Endodermal cell (in vitro differentiated cells): ENCODE results near the gene SRR. TPM values are rescaled to one million over a fixed set of nuclear protein-coding genes. Genes with fewer than 3 reads are reported as not detected.

Experiments
- DNase-seq: peaks from one replicate; pipeline ENCODE4 v3.0.0-alpha.2; 2017
- H3K27ac ChIP-seq: 2 replicates; pipeline ENCODE4 v1.5.1; 2013; ENCODE audit warnings: mild to moderate bottlenecking, low read depth, low read length, moderate library complexity
- H3K27me3 ChIP-seq: 2 replicates; pipeline ENCODE4 v1.6.1; 2013; ENCODE audit warnings: mild to moderate bottlenecking, low read length, moderate library complexity; ENCODE audit not compliant: insufficient read depth, control insufficient read depth, poor library complexity, severe bottlenecking
- H3K36me3 ChIP-seq: 2 replicates; pipeline ENCODE4 v1.7.0; 2013; ENCODE audit warnings: mild to moderate bottlenecking, low read length, moderate library complexity; ENCODE audit not compliant: control insufficient read depth, insufficient read depth
- H3K4me1 ChIP-seq: one replicate; pipeline ENCODE4 v1.7.0; 2013; ENCODE audit warnings: low read length; ENCODE audit not compliant: control insufficient read depth, insufficient read depth
- H3K4me3 ChIP-seq: 2 replicates; pipeline ENCODE4 v1.5.1; 2013; ENCODE audit warnings: mild to moderate bottlenecking, low read length, moderate library complexity
- H3K9ac ChIP-seq: 2 replicates; pipeline ENCODE4 v1.6.1; 2013; ENCODE audit warnings: mild to moderate bottlenecking, low read length, moderate library complexity; ENCODE audit not compliant: poor library complexity, severe bottlenecking; ENCODE audit errors: extremely low read depth
- H3K9me3 ChIP-seq: 2 replicates; pipeline ENCODE4 v1.6.1; 2013; ENCODE audit warnings: mild to moderate bottlenecking, low read length, moderate library complexity; ENCODE audit not compliant: control insufficient read depth
- H3K27ac Mint-ChIP-seq: 2 replicates; pipeline ENCODE4 v1.8.0; 2020; ENCODE audit warnings: mixed read lengths
- H3K27me3 Mint-ChIP-seq: 2 replicates; pipeline ENCODE4 v1.8.0; 2021; ENCODE audit warnings: mild to moderate bottlenecking, mixed read lengths; ENCODE audit not compliant: insufficient read depth
- H3K36me3 Mint-ChIP-seq: 2 replicates; pipeline ENCODE4 v1.8.0; 2020; ENCODE audit warnings: low read depth, mixed read lengths
- H3K4me1 Mint-ChIP-seq: 2 replicates; pipeline ENCODE4 v1.8.0; 2020; ENCODE audit warnings: mixed read lengths
- H3K4me3 Mint-ChIP-seq: 2 replicates; pipeline ENCODE4 v1.8.0; 2020; ENCODE audit warnings: mild to moderate bottlenecking, moderate library complexity, mixed read lengths
- H3K9me3 Mint-ChIP-seq: 2 replicates; pipeline ENCODE4 v1.8.0; 2020; ENCODE audit warnings: mild to moderate bottlenecking, mixed read lengths
- WGBS, 2 experiments: methylation state at CpG; one replicate each; pipeline versions ENCODE4 v1.1.5 to v1.1.7; 2013; ENCODE audit warnings: missing lambda C conversion rate in 2 of 2, mixed read lengths in 1 of 2; ENCODE audit not compliant: insufficient coverage in 1 of 2, insufficient read length in 1 of 2; 5-methylcytosine and 5-hydroxymethylcytosine counted together
- total RNA-seq, 2 donors: library from RNA; stranded (reverse); fragmentation: NEBNext Ultra II Directional in 1 of 2; extraction: Animal tissue kit (Norgen Biotek cat#: 25700) in 1 of 2; gene quantifications; 2 replicates in 1 of 2; 3 replicates in 1 of 2; pipeline ENCODE4 v1.2.1, GENCODE V29; 2021
- TF ChIP-seq, protein P1 (sequence below): fragments of 200-600 bp; sonication (generic); conservative IDR thresholded peaks from 2 replicates; pipeline ENCODE4 v1.5.0; 2021; ENCODE audit warnings: antibody characterized with exemption, mild to moderate bottlenecking

Gene SRR
- total RNA-seq, 2 donors from 2014 or later: 10.2 to 38.0 TPM

DNA sequence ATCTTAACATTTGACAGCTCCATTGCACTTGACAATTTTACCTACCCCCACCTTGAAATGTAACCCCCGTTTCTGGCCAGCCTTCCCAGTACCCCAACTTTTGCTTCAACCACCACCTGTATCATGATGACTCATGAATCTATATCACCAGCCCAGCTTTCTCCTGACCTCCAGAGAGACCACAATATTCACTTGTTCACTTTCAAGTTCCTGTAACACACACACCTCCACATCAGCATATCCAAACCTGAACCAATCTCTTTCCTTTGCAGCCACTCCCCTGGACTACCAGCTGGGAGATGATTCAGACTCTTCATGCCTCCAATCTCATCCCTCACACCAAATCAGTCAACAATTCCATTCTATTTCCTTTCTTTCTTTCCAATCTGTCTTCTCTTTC is 8.2 kb upstream of the SRR start:
- H3K4me3 ChIP-seq: no peak overlapping the region
- H3K9ac ChIP-seq: no peak overlapping the region
- Mint-ChIP-seq H3K9me3 (no peaks in the 10 kb centered on the region), H3K4me1 (peaks cover 42% of the 10 kb centered on the region), H3K4me3 (no peak overlapping the region), H3K27ac (peak overlapping the region; percentile 57), H3K36me3 (peaks cover 86% of the 10 kb centered on the region), H3K27me3 (no peaks in the 10 kb centered on the region)
- no peaks in the 10 kb centered on the region for H3K9me3 ChIP-seq
- TF ChIP-seq, protein P1, sequence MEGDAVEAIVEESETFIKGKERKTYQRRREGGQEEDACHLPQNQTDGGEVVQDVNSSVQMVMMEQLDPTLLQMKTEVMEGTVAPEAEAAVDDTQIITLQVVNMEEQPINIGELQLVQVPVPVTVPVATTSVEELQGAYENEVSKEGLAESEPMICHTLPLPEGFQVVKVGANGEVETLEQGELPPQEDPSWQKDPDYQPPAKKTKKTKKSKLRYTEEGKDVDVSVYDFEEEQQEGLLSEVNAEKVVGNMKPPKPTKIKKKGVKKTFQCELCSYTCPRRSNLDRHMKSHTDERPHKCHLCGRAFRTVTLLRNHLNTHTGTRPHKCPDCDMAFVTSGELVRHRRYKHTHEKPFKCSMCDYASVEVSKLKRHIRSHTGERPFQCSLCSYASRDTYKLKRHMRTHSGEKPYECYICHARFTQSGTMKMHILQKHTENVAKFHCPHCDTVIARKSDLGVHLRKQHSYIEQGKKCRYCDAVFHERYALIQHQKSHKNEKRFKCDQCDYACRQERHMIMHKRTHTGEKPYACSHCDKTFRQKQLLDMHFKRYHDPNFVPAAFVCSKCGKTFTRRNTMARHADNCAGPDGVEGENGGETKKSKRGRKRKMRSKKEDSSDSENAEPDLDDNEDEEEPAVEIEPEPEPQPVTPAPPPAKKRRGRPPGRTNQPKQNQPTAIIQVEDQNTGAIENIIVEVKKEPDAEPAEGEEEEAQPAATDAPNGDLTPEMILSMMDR: no peak
- peaks cover 91% of the 10 kb centered on the region for H3K36me3 ChIP-seq
- 90 to 92% methylated on average over 1 of the region's 1 CpG for whole genome bisulfite sequencing, 2 experiments
- H3K27ac ChIP-seq: no peak overlapping the region
- peaks cover 9% of the 10 kb centered on the region for H3K4me1 ChIP-seq
- H3K27me3 ChIP-seq: no peaks in the 10 kb centered on the region
- no peak for DNase-seq

DNA sequence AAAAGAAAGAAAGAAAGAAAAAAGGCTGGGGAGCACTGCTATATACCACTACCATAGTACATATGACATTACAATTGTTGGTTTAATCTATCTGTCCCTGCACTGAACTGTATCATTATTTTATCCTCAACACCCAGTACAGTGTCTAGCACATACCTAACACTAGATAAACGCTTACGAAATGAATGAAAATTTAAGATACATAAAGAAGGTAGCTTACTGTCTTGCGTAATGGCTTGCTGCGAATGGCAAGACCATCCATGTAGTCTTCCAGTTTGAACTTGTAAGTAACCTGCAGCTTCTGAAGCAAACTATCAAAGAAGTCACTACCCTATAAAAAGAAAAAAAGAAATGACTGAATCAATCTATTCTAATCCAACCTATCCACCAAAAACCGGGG is 6.7 kb upstream of the SRR start:
- H3K36me3 Mint-ChIP-seq: peaks cover 84% of the 10 kb centered on the region
- no peak overlapping the region for H3K27ac ChIP-seq
- peaks cover 92% of the 10 kb centered on the region for H3K36me3 ChIP-seq
- no peak overlapping the region for H3K9ac ChIP-seq
- H3K27ac Mint-ChIP-seq: no peak overlapping the region
- peak overlapping the region; percentile 59 for H3K4me3 ChIP-seq
- peaks cover 13% of the 10 kb centered on the region for H3K4me1 ChIP-seq
- TF ChIP-seq, protein P1: no peak
- no peaks in the 10 kb centered on the region for H3K9me3 ChIP-seq
- DNase-seq: no peak
- no peaks in the 10 kb centered on the region for H3K27me3 Mint-ChIP-seq
- WGBS, 2 experiments: 97 to 100% methylated on average over 3 to 5 of the region's 5 CpGs
- H3K27me3 ChIP-seq: no peaks in the 10 kb centered on the region
- peaks cover 50% of the 10 kb centered on the region for H3K4me1 Mint-ChIP-seq
- no peaks in the 10 kb centered on the region for H3K9me3 Mint-ChIP-seq
- H3K4me3 Mint-ChIP-seq: no peak overlapping the region

DNA sequence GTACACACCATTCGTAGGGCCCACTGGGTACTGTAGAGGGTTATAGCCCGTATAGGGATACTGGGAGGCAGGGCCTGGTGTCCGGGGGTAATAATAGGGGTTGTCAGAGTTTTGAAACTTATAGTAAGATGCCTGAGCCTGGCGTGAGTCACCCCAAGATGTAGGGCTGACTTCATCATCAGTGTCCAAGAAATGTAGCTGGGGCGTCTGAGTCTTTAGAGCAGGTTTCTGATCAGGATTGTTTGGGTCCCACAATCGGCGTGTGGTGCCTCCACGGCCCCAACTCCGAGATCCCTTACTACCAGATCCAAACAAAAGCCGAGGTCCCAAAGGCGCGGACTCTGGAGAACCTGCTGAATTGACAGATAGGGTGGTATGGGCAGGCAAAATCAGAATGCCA is 4.6 kb upstream of the SRR start:
- no peaks in the 10 kb centered on the region for H3K27me3 Mint-ChIP-seq
- 95 to 98% methylated on average over 11 to 12 of the region's 12 CpGs for WGBS, 2 experiments

More for the DNA sequence above, 4.6 kb upstream of the SRR start:
- H3K36me3 ChIP-seq: peaks cover 75% of the 10 kb centered on the region
- no peak for DNase-seq
- H3K27ac ChIP-seq: no peak overlapping the region
- peak overlapping the region; percentile 56 for H3K4me3 ChIP-seq
- H3K27me3 ChIP-seq: no peaks in the 10 kb centered on the region
- Mint-ChIP-seq H3K9me3 (no peaks in the 10 kb centered on the region), H3K27ac (no peak overlapping the region), H3K36me3 (peaks cover 66% of the 10 kb centered on the region), H3K4me3 (no peak overlapping the region), H3K4me1 (peaks cover 45% of the 10 kb centered on the region)
- TF ChIP-seq, protein P1: no peak
- H3K9ac ChIP-seq: no peak overlapping the region
- H3K4me1 ChIP-seq: peaks cover 13% of the 10 kb centered on the region
- no peaks in the 10 kb centered on the region for H3K9me3 ChIP-seq
